Activated CD4-positive, alpha-beta T cell treated with anti-CD3 and anti-CD28 coated beads for 24 hours (primary cell): ENCODE measurements around the gene KRTAP2-2.
"Not testable (repeated sequence)": the region's sequence is repeated elsewhere in the genome, so short reads cannot be mapped to it uniquely, and the experiment has no call there.

Experiments used
- DNase-seq, 2 donors: peaks; one replicate each; pipeline ENCODE4 v3.0.0-alpha.2; 2020; ENCODE audit warnings: low read depth in 2 of 2

The KRTAP2-2 gene

DNA sequence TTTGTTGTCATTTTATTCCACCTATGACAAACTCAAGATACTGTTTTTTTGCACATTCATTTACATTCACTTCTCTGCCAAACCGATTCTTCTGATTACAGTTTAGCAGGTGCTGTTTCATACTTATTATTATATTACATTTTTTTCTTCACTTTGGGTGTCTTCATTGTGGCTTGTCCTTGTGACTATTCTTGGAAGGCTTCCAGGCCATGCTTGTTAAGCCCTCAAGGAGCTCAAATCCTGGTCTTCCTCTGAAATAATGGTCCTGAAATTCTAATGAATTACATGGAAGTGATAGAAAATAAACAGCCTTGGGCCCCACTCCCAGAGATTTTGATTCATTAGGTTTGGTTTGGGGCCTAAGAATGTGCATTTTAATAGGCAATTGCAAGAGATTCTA lies 9.3 kb upstream of the KRTAP2-2 start:
- DNase-seq, result no peak

DNA sequence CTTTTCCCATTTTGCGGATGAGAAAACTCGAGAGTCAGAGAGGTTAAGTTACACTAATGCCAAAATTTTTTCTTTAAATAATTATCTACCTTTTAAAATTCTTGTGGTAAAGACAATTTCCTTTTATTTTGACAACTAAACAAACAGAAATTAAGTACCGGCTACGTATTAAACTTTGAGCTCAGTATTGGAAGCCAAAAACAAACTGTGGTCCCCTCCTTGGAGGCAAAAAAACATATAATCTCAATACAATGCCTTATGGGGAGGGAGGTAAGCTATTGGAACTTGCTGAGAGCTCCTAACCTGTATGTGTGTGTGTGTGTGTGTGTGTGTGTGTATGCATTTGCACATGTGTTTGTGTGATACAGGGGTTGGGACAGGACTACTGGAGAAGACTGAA lies 8.4 kb upstream of the KRTAP2-2 start:
- DNase-seq, result no peak

DNA sequence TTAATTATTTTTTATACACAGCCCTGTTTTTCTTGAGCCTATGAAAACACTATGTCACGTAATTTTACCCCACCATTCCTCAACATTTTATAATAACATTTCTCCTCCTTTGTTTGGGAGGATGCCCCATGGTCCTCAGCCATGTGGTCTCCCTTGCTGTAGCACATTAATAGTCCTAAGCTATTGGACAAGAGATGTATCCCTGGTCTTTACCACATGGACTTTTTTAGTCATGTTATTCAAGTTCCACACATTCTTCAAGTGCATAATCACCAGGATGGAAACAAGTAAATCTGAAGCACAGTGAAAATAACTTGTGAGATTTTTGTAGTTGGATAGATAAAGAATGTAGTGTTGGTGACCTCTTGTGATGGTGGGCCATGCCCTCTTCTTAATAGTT lies 6.9 kb upstream of the KRTAP2-2 start:
- no peak for DNase-seq

DNA sequence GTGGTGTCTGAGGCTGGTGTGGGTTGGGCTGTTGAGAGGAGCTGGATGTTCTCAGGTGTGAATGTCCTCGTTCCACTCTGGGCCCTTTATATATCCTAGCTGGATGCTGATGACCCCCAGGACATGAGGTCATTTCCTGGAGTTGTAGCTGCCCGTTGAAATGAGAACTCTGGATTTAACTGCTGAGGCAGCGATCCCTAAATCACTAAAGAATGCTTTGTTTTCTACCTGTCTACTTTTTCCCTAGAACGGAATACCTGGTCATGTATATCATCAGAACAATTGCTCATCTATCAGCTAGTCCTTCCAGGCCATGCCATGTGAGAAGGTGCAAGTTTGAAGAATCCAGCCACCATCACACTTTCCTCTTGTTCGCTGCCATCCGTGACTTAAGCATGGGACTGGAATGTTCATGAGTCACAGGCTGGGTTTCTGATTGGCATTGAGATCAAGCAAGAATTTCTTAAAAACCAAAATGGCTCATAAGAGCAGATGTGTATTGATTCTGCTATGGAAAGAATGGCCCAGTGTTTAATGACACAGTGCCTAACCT lies 5.1 kb upstream of the KRTAP2-2 start, which contains the start of gene KRTAP2-3:
Gene KRTAP2-3 (minus strand): TSS at position 63 of the 553 bp plus-strand sequence. CDS start 64 bp downstream, outside the sequence.
- no peak for DNase-seq

DNA sequence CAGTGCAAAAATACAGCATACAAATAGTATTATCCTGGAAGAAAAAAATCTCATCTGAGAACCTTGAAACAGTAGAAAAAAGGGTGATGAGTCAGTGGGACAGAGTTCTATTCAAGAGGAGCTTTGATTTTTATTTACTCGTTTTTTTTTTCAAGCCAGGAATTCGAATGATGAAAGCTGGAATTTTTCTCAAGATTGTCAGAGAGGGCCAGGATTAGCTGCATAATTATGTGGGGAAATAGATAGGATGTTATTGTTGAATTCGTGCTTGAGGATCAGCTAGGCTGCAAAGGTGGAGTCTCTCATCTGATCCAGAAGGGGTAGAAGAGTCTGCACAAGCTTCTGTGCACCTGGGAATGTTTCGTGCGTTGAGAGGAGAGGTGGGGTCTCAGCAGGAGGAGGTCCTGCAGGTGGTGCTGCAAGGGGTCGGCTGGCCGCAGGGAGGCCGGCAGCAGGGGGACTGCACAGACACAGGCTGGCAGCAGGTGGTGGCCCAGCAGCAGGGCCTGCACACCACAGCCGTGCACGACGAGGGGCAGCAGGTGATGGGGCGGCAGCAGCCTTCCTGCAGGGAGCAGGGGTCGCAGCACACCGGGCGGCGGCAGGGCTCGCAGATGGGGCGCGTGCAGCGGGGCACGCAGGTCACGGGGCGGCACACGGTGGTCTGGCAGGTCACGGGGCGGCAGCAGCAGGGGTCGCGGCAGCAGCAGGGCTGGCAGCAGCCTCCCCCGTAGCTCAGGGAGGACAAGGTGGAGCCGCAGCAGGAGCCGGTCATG lies 4.4 kb upstream of the KRTAP2-2 start:
- not testable (repeated sequence) for DNase-seq

DNA sequence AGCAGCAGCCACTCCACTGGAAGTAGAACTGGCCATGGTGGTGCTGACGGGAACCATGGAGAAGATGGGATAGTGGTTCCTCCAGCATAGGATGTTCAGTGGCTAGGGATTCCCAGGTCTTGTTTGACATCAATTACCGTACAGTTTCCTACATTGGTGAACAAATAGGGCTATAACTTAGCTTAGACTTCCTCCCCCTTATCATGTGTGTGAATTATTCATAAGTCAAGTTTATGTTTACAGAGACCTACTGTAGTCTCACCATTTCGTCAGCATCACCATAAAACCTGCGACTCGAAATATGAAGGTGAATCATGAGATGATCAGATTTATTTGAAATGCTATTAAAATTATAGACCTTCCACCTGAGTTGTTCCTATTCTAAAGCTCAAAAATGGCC lies 3.7 kb upstream of the KRTAP2-2 start:
- no peak for DNase-seq

DNA sequence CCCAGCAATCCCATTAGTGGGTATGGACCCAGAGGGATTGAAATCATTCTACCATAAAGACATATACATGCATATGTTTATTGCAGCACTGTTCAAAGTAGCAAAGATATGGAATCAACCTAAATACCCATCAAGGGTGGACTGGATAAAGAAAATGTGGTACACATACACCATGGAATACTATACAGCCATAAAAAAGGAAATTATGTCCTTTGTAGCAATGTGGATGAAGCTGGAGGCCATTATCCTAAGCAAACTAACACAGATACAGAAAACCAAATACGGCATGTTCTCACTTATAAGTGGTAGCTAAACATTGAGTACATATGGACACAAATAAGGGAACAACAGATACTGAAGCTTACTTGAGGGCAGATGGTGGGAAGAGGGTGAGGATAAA lies 2.5 kb upstream of the KRTAP2-2 start:
- DNase-seq, result no peak

DNA sequence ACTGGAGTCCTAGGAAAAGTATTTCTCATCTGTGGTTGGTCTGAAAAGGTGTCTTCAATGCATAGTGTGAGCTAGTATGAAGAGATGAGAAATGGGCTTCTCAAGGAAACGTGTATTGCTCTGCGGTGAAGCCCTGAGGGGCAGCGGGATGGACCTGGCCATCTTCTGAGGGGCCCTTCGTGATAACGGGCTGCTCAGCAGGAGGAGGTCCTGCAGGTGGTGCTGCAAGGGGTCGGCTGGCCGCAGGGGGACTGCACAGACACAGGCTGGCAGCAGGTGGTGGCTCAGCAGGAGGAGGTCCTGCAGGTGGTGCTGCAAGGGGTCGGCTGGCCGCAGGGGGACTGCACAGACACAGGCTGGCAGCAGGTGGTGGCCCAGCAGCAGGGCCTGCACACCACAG lies 474 bp downstream of the KRTAP2-2 start:
- not testable (repeated sequence) for DNase-seq

DNA sequence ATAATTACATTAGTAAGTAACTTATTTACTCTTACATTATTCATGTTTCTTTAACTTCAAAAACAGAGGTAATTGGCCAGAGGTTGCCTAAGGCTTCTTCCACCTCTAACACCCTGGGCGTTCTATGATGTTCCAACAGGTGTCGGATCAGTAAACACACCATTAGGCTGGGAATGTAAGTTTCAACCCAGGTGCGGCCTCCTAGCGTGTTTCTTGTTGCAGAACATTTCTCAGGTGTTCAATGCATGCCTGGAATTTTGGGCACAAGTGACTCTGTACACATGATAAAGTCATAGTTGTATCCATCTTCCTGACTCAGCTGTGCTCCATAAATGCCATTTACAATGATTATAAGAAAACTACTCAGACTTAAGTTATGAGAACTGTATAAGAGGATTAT lies 1.0 kb downstream of the KRTAP2-2 start:
- DNase-seq, result no peak

DNA sequence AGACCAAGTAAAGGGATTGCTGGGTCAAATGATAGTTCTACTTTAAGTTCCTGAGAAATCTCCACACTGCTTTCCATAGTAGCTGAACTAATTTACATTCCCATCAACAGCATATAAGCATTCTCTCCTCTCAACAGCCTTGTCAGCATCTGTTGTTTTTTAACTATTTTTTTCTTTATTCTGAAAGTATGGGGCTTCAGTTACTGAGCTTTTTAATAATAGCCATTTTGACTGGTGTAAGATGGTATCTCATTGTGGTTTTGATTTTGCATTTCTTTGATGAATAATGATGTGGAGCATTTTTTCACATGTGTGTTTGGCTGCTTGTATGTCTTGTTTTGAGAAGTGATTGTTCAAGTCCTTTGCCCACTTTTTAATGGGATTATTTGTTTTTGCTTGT lies 2.5 kb downstream of the KRTAP2-2 start:
- no peak for DNase-seq

DNA sequence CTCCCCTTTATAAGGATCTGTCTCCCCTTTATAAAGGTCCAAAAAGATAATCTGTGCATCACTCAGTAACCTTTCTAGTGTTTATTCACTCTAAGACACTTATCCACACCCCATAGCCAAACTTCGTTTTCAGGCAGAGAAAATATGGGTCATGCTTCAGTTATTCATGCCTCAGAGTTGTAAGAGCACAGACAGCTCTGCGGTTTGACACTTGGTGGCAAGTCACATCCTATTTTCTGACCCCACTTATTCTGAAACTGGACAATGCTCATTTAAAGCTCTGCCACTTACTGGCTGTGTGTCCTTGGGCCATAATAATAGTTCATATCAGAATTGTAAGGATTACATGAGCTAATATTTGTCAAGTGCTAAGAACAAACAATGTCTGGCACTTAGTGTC lies 5.9 kb downstream of the KRTAP2-2 start:
- no peak for DNase-seq

DNA sequence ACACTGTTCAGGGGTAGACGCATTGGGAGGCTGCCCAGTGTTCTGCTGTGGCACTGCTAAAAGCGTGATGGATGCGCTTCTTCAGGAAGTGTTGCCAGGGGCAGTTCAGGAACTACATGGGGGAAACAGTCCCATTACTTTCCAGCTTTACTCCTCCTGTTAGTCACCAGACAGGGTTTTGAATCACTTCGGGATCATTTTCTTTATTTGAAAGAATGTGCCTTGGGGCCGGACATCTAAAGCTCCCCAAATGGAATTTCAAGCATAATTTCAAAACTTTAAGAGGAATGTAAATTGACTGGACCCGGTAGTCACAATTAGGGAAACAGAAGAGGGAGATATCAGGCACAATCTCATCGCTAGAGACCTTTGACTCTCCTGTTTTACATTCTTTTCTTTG lies 6.6 kb downstream of the KRTAP2-2 start:
- DNase-seq, result no peak

DNA sequence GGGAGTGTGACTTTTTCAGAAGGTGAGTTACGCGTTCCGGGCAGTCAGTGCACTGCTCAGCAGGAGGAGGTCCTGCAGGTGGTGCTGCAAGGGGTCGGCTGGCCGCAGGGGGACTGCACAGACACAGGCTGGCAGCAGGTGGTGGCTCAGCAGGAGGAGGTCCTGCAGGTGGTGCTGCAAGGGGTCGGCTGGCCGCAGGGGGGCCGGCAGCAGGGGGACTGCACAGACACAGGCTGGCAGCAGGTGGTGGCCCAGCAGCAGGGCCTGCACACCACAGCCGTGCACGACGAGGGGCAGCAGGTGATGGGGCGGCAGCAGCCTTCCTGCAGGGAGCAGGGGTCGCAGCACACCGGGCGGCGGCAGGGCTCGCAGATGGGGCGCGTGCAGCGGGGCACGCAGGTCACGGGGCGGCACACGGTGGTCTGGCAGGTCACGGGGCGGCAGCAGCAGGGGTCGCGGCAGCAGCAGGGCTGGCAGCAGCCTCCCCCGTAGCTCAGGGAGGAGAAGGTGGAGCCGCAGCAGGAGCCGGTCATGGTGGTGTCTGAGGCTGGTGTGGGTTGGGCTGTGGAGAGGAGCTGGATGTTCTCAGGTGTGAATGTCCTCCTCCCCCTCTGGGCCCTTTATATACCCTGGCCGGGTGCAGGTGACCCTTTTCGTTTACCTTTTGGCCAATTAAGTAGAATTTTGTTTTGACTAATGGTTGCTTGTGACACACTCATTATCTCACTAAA lies 8.1 kb downstream of the KRTAP2-2 start, which contains the start of gene KRTAP2-1:
Gene KRTAP2-1 (minus strand): TSS at position 582 of the 731 bp plus-strand sequence. CDS start 49 bp downstream, at position 533.
- DNase-seq, result not testable (repeated sequence)

DNA sequence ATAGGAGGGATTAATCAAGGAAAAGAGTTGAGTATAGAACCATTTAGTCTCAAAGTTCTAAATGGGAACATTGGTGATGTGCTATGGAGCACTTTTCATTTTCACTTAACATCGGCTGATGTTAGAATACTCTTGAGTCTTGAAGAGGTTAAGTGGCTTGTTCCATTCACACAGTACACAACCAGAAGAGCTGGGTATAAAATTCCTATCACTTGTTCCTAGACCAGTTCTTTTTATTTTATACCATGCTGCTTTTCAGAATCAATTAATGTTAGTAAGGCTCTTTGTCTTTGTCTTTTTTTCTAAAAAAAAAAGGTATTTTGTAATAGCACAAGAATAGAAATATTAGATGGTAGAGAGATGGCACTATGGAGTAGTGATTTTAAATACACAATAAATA lies 12.1 kb downstream of the KRTAP2-2 start:
- no peak for DNase-seq

DNA sequence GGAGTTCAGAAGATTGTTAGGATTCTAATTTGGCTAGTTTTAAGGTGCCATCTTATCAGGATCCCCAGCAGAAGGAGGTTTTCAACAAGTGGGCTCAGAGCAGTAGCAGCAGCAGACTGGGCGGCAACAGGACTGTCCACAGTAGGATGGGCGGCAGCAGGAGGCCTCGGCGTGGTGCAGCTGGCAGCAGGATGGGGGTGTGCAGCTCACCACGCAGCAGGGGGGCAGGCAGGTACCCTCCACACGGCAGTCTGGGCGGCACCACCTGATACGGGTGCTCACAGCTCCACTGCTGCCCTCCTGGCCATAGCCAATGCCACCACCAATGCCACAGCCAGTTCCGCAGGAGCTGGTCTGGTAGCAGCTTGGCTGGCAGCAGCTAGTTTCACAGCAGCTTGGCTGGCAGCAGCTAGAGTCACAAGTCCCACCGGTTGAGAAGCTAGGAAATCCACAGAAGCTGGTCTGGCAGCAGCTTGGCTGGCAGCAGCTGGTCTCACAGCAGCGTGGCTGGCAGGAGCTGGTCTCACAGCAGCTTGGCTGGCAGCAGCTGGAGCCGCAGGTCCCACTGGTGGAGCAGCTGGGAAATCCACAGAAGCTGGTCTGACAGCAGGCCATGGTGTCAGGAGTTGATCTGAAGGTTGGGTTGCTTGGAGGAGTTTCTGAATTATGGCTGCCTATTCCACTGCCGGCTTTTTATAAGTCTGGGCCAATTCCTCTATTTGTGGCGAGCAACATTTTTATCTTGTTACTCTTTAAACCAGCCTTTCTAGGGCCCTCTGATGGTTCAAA lies 14.1 kb downstream of the KRTAP2-2 start, which contains the start of gene KRTAP1-1:
Gene KRTAP1-1 (minus strand): TSS at position 668 of the 789 bp plus-strand sequence. CDS start 53 bp downstream, at position 615.
- not testable (repeated sequence) for DNase-seq

DNA sequence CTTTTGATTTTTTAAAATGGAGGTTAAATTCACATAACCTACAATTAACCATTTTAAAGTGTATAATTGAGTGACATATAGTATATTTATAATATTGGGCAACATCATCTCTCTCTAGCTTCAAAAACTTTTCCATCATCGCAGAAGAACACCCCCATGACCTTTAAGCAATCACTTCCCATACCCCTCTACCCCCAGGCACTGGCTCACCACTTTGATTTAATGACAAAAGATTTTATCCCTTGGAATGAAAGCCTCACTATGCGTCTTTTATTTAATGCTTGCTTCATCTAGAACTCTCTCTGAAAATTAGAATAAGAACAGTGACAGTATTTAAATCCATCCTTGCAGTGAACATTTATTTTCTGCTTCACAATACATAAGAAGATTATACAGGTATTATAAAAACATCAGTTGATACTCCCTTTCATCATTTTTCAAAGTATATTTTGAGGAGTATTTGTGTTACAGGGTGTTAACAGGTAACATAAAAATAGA lies 17.1 kb downstream of the KRTAP2-2 start:
- DNase-seq, result no peak

DNA sequence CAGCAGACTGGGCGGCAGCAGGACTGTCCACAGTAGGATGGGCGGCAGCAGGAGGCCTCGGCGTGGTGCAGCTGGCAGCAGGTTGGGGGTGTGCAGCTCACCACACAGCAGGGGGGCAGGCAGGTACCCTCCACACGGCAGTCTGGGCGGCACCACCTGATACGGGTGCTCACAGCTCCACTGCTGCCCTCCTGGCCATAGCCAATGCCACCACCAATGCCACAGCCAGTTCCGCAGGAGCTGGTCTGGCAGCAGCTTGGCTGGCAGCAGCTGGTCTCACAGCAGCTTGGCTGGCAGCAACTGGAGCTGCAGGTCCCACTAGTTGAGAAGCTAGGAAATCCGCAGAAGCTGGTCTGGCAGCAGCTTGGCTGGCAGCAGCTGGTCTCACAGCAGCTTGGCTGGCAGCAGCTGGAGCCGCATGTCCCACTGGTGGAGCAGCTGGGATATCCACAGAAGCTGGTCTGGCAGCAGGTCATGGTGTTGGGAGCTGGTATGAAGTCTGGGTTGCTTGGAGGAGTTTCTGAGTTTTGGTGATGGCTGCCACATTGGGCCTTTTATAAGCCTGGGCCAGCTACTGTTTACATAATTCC lies 20.6 kb downstream of the KRTAP2-2 start, which contains the start of gene KRTAP1-3:
Gene KRTAP1-3 (minus strand): TSS at position 529 of the 590 bp plus-strand sequence. CDS start 53 bp downstream, at position 476.
- DNase-seq, result not testable (repeated sequence)

DNA sequence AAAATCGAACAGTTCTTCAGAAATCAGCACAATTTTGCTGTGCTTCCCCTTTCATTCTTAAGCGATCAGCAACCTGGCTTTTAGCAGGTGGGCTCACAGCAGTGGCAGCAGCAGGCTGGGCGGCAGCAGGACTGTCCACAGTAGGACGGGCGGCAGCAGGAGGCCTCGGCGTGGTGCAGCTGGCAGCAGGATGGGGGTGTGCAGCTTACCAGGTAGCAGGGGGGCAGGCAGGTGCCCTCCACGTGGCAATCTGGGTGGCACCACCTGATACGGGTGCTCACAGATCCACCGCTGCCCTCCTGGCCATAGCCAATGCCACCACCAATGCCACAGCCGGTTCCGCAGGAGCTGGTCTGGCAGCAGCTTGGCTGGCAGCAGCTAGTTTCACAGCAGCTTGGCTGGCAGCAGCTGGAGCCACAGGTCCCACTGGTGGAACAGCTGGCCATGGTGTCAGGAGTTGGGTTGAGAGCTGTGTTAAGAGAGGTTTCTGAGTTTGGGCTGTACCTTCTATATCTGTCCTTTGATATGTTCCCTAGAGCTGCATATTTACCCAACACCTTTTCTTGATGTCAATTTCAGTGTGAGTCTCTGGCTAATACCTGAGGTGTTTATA lies 25.3 kb downstream of the KRTAP2-2 start, which contains the start of gene KRTAP1-4:
Gene KRTAP1-4 (minus strand): TSS at position 563 of the 613 bp plus-strand sequence. CDS start 117 bp downstream, at position 446.
- DNase-seq, result no peak

DNA sequence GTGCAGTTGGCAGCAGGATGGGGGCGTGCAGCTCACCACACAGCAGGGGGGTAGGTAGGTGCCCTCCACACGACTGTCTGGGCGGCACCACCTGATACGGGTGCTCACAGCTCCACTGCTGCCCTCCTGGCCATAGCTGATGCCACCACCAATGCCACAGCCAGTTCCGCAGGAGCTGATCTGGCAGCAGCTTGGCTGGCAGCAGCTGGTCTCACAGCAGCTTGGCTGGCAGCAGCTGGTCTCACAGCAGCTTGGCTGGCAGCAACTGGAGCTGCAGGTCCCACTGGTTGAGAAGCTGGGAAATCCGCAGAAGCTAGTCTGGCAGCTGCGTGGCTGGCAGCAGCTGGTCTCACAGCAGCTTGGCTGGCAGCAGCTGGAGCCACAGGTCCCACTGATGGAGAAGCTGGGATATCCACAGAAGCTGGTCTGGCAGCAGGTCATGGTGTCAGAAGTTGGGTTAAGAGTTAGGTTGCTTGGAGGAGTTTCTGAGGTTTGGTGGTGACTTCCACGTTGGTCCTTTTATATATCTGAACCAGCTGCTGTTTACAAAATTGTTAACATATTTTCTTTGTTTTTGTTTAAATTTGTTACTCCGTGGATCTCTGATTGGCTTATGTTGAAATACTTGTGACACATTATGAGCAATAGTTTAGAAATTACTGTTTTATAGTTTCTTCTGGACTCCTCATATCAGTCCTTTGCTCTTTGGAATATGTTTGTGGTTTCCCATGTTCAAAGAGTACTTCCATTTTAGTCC lies 28.1 kb downstream of the KRTAP2-2 start, which contains the start of gene KRTAP1-5:
Gene KRTAP1-5 (minus strand): TSS at position 494 of the 757 bp plus-strand sequence. CDS start 53 bp downstream, at position 441.
- DNase-seq, result no peak
